ENCODE data around the gene ADAMTS10.
A peak's percentile ranks its signal among the peaks of the same experiment; 100 is the strongest.
"Not testable (repeated sequence)": the region's sequence is repeated elsewhere in the genome, so short reads cannot be mapped to it uniquely, and the experiment has no call there.

The ADAMTS10 gene

GRCh38 chr19:8626842-8627241 lies 16.3 kb upstream of the ADAMTS10 start:
- no peak for DNase-seq (ENCODE audit: low read depth in 2 of 2)

- DNase-seq (ENCODE audit: low read depth in 2 of 2), result not testable (repeated sequence)
These were observed 12.4 kb upstream of the ADAMTS10 start for GRCh38 chr19:8622886-8623285.

GRCh38 chr19:8618751-8619150 lies 8.2 kb upstream of the ADAMTS10 start:
- no peak for DNase-seq (ENCODE audit: low read depth in 2 of 2)

- no peak for DNase-seq (ENCODE audit: low read depth in 2 of 2)
These were observed 7.5 kb upstream of the ADAMTS10 start for GRCh38 chr19:8617984-8618383.

GRCh38 chr19:8617325-8617724 lies 6.8 kb upstream of the ADAMTS10 start:
- not testable (repeated sequence) for DNase-seq (ENCODE audit: low read depth in 2 of 2)

- no peak for DNase-seq (ENCODE audit: low read depth in 2 of 2)
These were observed 6.3 kb upstream of the ADAMTS10 start for GRCh38 chr19:8616861-8617260.

- DNase-seq (ENCODE audit: low read depth in 2 of 2), result peak; percentile 56 to 59
These were observed 5.5 kb upstream of the ADAMTS10 start for GRCh38 chr19:8615813-8616596.

- DNase-seq (ENCODE audit: low read depth in 2 of 2), result no peak
These were observed 4.5 kb upstream of the ADAMTS10 start for GRCh38 chr19:8615024-8615423.

GRCh38 chr19:8614455-8614854 lies 3.9 kb upstream of the ADAMTS10 start:
- no peak for DNase-seq (ENCODE audit: low read depth in 2 of 2)

- DNase-seq (ENCODE audit: low read depth in 2 of 2), result no peak
These were observed 2.3 kb upstream of the ADAMTS10 start for GRCh38 chr19:8612807-8613171.

- no peak for DNase-seq (ENCODE audit: low read depth in 2 of 2)
These were observed 1.6 kb upstream of the ADAMTS10 start for GRCh38 chr19:8611877-8612806.

- no peak for DNase-seq (ENCODE audit: low read depth in 2 of 2)
These were observed 919 bp upstream of the ADAMTS10 start for GRCh38 chr19:8611391-8611876.

- DNase-seq (ENCODE audit: low read depth in 2 of 2), result no peak
These were observed 403 bp upstream of the ADAMTS10 start for GRCh38 chr19:8610936-8611300.

- peak in 1 of 2 donors; percentile 13 for DNase-seq (ENCODE audit: low read depth in 2 of 2)
These were observed 1.1 kb downstream of the ADAMTS10 start for GRCh38 chr19:8609279-8610040.

- no peak for DNase-seq (ENCODE audit: low read depth in 2 of 2)
These were observed 1.6 kb downstream of the ADAMTS10 start for GRCh38 chr19:8608941-8609278.

- DNase-seq (ENCODE audit: low read depth in 2 of 2), result no peak
These were observed 3.1 kb downstream of the ADAMTS10 start for GRCh38 chr19:8607386-8607785.

GRCh38 chr19:8605514-8605913 lies 5.0 kb downstream of the ADAMTS10 start:
- no peak for DNase-seq (ENCODE audit: low read depth in 2 of 2)

- no peak for DNase-seq (ENCODE audit: low read depth in 2 of 2)
These were observed 8.7 kb downstream of the ADAMTS10 start for GRCh38 chr19:8601796-8602195.

GRCh38 chr19:8600816-8601215 lies 9.7 kb downstream of the ADAMTS10 start:
- no peak for DNase-seq (ENCODE audit: low read depth in 2 of 2)

GRCh38 chr19:8600064-8600463 lies 10.5 kb downstream of the ADAMTS10 start:
- no peak for DNase-seq (ENCODE audit: low read depth in 2 of 2)

GRCh38 chr19:8596168-8596567 lies 14.3 kb downstream of the ADAMTS10 start:
- no peak for DNase-seq (ENCODE audit: low read depth in 2 of 2)

GRCh38 chr19:8595651-8596050 lies 14.9 kb downstream of the ADAMTS10 start:
- no peak for DNase-seq (ENCODE audit: low read depth in 2 of 2)
